Epithelial cell of proximal tubule (primary cell): ENCODE data around the gene POU2F2. TPM values are rescaled to one million over a fixed set of nuclear protein-coding genes. Genes with fewer than 3 reads are reported as not detected.

Experiments
- DNase-seq: peaks from one replicate; pipeline ENCODE4 v3.0.0-alpha.2; 2011; ENCODE audit warnings: low read depth
- H3K4me3 ChIP-seq: 2 replicates; pipeline ENCODE4 v1.5.1; 2011; ENCODE audit warnings: low read depth, mild to moderate bottlenecking, low read length
- CTCF ChIP-seq: conservative IDR thresholded peaks from 2 replicates; pipeline ENCODE4 v1.5.1; 2012; ENCODE audit warnings: low read depth, mild to moderate bottlenecking, low read length
- total RNA-seq: library from RNA; depleted of rRNA; stranded (reverse); fragments of >200 nt; gene quantifications from 2 replicates; pipeline ENCODE4 v1.2.3, GENCODE V29; 2015

POU2F2 gene
- total RNA-seq, 1 donor from 2014 or later: 0.46 TPM

GRCh38 chr19:42125536-42125935, 6.7 kb downstream of the POU2F2 start:
- no peak for TF ChIP-seq CTCF
- no peak for DNase-seq
- no peak overlapping the region for H3K4me3 ChIP-seq

GRCh38 chr19:42124386-42124901, 7.8 kb downstream of the POU2F2 start:
- no peak for TF ChIP-seq CTCF

DNA sequence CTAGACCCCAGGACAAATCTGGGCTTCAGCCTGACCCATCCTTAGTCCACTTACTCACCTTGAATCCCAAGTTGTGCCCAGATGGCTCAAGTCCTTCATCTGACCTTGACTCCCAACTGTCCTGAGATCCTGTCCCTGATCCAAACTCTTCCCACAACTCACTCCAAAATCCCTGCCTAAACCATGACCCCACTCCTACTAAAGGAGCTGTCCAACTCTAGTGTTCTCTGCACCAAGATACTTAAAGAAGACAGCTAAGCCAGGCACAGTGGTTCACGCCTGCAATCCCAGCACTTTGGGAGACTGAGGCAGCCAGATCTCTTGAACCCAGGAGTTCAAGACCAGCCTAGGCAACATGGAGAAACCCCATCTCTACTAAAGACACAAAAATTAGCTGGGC, 8.5 kb downstream of the POU2F2 start:
- no peak overlapping the region for H3K4me3 ChIP-seq
- no peak for TF ChIP-seq CTCF
- no peak for DNase-seq

More at GRCh38 chr19:42124386-42124901, 7.8 kb downstream of the POU2F2 start:
- no peak for DNase-seq
- no peak overlapping the region for H3K4me3 ChIP-seq

DNA sequence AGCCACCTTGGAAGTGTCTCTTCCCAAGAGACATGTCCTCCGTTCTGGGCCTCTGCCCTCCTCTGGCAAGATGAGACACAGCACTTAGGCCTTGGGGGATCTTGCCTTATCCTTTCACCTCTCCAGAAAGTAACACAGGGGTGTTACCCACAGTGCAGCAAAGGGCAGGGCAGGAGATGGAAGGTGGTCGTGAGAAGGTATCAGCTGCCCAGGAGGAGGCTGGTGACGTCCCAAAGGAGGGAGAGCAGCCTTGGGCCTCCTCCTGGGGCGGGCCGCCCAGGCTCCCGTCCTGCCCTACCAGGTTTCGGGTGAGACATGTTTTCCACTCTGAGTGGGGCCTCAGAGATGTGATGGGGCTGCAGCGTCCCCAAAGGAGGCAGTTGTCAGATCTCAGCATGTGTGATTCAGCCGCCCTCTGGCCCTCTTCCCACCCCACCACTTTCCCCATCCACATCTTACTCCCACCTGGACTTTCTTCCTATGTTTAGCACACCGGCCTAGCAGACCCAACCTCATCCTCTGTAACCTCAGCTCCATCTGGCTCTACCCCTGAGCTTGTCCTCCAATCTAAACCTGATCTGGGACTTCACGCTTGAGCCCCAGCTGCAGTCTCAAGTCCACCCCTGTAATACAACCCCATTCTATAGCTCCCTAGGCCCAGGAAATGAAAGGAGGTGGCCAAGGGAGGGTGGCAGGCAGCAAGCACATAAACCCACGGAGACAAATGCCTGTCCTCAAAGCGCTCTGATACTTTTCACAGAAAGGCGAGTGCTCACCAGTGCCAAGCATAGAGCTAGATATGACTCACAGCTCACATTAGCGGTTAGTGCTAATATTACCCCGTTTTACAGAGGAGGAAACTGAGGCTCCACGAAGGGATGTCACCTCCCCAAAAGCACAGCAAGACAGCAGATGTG, 9.3 kb downstream of the POU2F2 start:
- H3K4me3 ChIP-seq: no peak overlapping the region
- no peak for TF ChIP-seq CTCF
- no peak for DNase-seq

DNA sequence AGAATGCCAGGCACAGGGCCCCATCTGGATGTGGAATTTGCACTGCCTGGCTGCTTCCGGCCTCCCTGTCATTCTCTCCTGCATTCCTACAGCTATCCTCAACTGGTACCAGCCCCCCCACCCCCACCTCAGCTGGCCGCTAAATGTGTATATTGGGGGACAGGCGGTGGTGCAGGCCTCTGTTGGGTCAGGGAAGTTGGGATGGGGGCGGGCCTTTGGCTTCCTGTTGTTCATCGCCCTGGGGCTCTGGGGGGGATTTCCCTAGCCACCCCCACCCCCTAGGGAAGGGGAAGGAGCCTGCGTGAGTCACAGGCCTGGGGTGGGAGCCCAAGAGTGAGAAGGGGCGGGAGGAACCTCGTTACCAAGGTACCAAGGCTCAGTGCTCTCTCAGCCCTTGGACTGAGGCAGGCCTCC, 10.6 kb downstream of the POU2F2 start:
- no peak for DNase-seq
- no peak for TF ChIP-seq CTCF
- no peak overlapping the region for H3K4me3 ChIP-seq

DNA sequence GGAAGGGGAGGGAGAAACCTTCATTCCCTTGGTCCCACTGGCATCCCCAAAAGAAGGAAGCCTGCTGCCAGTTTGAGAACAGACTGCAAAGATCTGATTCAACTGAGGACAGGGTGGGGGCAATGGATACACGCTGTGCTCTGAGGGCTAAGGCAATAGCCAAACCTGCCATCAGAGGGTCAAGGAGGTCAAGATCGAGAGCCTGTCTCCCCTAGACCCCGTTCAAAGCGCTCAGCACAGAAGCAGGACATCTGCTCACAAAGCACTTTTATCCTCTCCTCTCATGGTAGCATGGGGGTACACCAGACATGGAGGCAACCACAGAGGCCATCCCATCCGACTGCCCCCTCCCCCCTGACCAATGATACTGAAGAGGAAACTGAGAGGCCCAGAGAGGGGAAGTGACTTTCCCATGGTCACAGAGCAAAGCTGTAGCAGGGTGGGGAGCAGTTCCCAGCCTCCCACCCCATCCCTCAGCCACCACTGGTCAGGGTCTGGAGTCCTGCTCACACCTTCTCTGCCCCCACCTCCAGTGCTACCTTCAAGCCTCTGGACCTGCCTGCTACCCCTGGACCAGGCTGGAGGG, 11.1 kb downstream of the POU2F2 start:
- no peak for TF ChIP-seq CTCF
- no peak for DNase-seq
- no peak overlapping the region for H3K4me3 ChIP-seq
